A549 (cell line): ENCODE results near the gene TSGA10. TPM values are rescaled to one million over a fixed set of nuclear protein-coding genes. Genes with fewer than 3 reads are reported as not detected.
"Not testable (repeated sequence)": the region's sequence is repeated elsewhere in the genome, so short reads cannot be mapped to it uniquely, and the experiment has no call there.

ENCODE experiments used
- ATAC-seq, 2 experiments: fragments of 200-7000 bp in 1 of 2; fragments of >200 bp in 1 of 2; cut with Nextera tagmentation in 1 of 2; cut with Tn5 transposase in 1 of 2; 3 replicates each; pipeline versions ENCODE4 v1.8.0 to v1.9.1; 2018 to 2020; ENCODE audit warnings: mild to moderate bottlenecking in 1 of 2, moderate library complexity in 1 of 2
- CTCF ChIA-PET: fragments of 300-600 bp; sonication (Branson Sonifier 250); formaldehyde crosslinking; extraction: SDS; loops from one replicate; lab custom pipeline; 2021; ENCODE audit warnings: antibody characterized with exemption, inconsistent platforms; lab: Yijun Ruan, JAX
- POLR2A ChIA-PET: fragments of 350-600 bp; formaldehyde crosslinking; extraction: SDS; loops from one replicate; lab custom pipeline; 2021; ENCODE audit warnings: antibody characterized with exemption, inconsistent platforms; lab: Yijun Ruan, JAX
- DNase-seq, 2 experiments: peaks; one replicate each; pipeline versions ENCODE4 v3.0.0 to v3.0.0-alpha.2; 2011 to 2016; ENCODE audit warnings: low read depth in 1 of 2, low spot score in 1 of 2
- FAIRE-seq: peaks from 2 replicates; lab custom pipeline; 2011; peaks lifted over from hg19 to GRCh38; lab: Jason Lieb, UNC
- H3K27ac ChIP-seq, 2 experiments: fragments of >200 bp; sonication (Bioruptor Twin); formaldehyde crosslinking; 3 replicates each; pipeline ENCODE4 v1.5.1; 2016 to 2017
- H3K4me1 ChIP-seq: fragments of >200 bp; sonication (Bioruptor Twin); formaldehyde crosslinking; 3 replicates; pipeline ENCODE4 v1.6.1; 2016
- H3K4me2 ChIP-seq: fragments of >200 bp; sonication (Bioruptor Twin); formaldehyde crosslinking; 3 replicates; pipeline ENCODE4 v1.6.1; 2016
- H3K4me3 ChIP-seq: fragments of >200 bp; sonication (Bioruptor Twin); formaldehyde crosslinking; 3 replicates; pipeline ENCODE4 v1.5.1; 2016
- H3K9me3 ChIP-seq: fragments of >200 bp; sonication (Bioruptor Twin); formaldehyde crosslinking; 3 replicates; pipeline ENCODE4 v1.6.1; 2016
- ATOH8 ChIP-seq: fragments of 250-450 bp; sonication (Bioruptor Pico); IDR thresholded peaks from 2 replicates; pipeline ENCODE4 v1.5.0; 2020; ENCODE audit warnings: low read depth, mild to moderate bottlenecking, moderate library complexity
- BCL3 ChIP-seq: fragments of >200 bp; sonication (Bioruptor Twin); formaldehyde crosslinking; IDR thresholded peaks from 3 replicates; pipeline ENCODE4 v1.6.1; 2016
- CEBPB ChIP-seq, 2 experiments: fragments of >200 bp in 1 of 2; sonication (Bioruptor Twin) in 1 of 2; formaldehyde crosslinking in 1 of 2; IDR thresholded peaks; 2 replicates each; pipeline ENCODE4 v1.6.1; 2012 to 2016
- CTCF ChIP-seq: fragments of >200 bp; sonication (Bioruptor Twin); formaldehyde crosslinking; IDR thresholded peaks from 3 replicates; pipeline ENCODE4 v1.5.1; 2016
- EHMT2 ChIP-seq: fragments of 200-600 bp; sonication (generic); IDR thresholded peaks from 2 replicates; pipeline ENCODE4 v1.6.1; 2016; ENCODE audit warnings: antibody characterized with exemption, low read depth, mild to moderate bottlenecking, moderate library complexity
- EP300 ChIP-seq, 2 experiments: fragments of >200 bp; sonication (Bioruptor Twin); formaldehyde crosslinking; IDR thresholded peaks; 2 replicates in 1 of 2; 3 replicates in 1 of 2; pipeline ENCODE4 v1.6.1; 2016 to 2017
- FOSL2 ChIP-seq, 2 experiments: fragments of 450-650 bp in 1 of 2; fragments of >200 bp in 1 of 2; sonication (Bioruptor Twin) in 1 of 2; formaldehyde crosslinking; IDR thresholded peaks; 2 replicates each; pipeline versions ENCODE4 v1.5.0 to v1.6.1; 2016 to 2020; ENCODE audit warnings: mild to moderate bottlenecking in 1 of 2, moderate library complexity in 1 of 2
- GATA3 ChIP-seq: IDR thresholded peaks from 2 replicates; pipeline ENCODE4 v1.6.1; 2012; ENCODE audit warnings: borderline replicate concordance
- HMGXB4 ChIP-seq: fragments of 250-450 bp; sonication (Bioruptor Pico); IDR thresholded peaks from 2 replicates; pipeline ENCODE4 v1.5.0; 2021; ENCODE audit warnings: mild to moderate bottlenecking, moderate library complexity, borderline replicate concordance
- HOXA7 ChIP-seq: fragments of 250-450 bp; sonication (Bioruptor Pico); IDR thresholded peaks from 2 replicates; pipeline ENCODE4 v1.5.0; 2020; ENCODE audit warnings: mild to moderate bottlenecking, moderate library complexity
- KDM1A ChIP-seq: fragments of 200-600 bp; sonication (generic); IDR thresholded peaks from 2 replicates; pipeline ENCODE4 v1.6.1; 2016; ENCODE audit warnings: low read depth, mild to moderate bottlenecking
- MAFK ChIP-seq: fragments of 450-650 bp; IDR thresholded peaks from 2 replicates; pipeline ENCODE4 v1.6.1; 2014; ENCODE audit not compliant: partially characterized antibody
- MAZ ChIP-seq: fragments of 150-350 bp; IDR thresholded peaks from 2 replicates; pipeline ENCODE4 v1.6.1; 2014; ENCODE audit warnings: antibody characterized with exemption, low read depth, low read length, borderline replicate concordance
- NFE2L2 ChIP-seq: fragments of 150-350 bp; conservative IDR thresholded peaks from 2 replicates; pipeline ENCODE4 v1.6.1; 2014; ENCODE audit warnings: low read length
- NPAS2 ChIP-seq: fragments of 250-450 bp; sonication (Bioruptor Pico); IDR thresholded peaks from 2 replicates; pipeline ENCODE4 v1.8.0; 2022; ENCODE audit warnings: mild to moderate bottlenecking, moderate library complexity, borderline replicate concordance
- NR3C1 ChIP-seq: fragments of >200 bp; sonication (Bioruptor Twin); formaldehyde crosslinking; IDR thresholded peaks from 3 replicates; pipeline ENCODE4 v1.6.1; 2017
- RAD21 ChIP-seq, 2 experiments: fragments of >200 bp in 1 of 2; sonication (Bioruptor Twin) in 1 of 2; formaldehyde crosslinking in 1 of 2; IDR thresholded peaks in 1 of 2; conservative IDR thresholded peaks in 1 of 2; 2 replicates in 1 of 2; 3 replicates in 1 of 2; pipeline ENCODE4 v1.6.1; 2012 to 2018; ENCODE audit warnings: inconsistent platforms in 1 of 2
- RCOR1 ChIP-seq: fragments of 150-350 bp; IDR thresholded peaks from 2 replicates; pipeline ENCODE4 v1.6.1; 2014; ENCODE audit warnings: antibody characterized with exemption, low read length, low read depth
- SMC3 ChIP-seq: fragments of >200 bp; sonication (Bioruptor Twin); formaldehyde crosslinking; IDR thresholded peaks from 3 replicates; pipeline ENCODE4 v1.6.1; 2018; ENCODE audit warnings: inconsistent platforms
- TFCP2L1 ChIP-seq: fragments of 250-450 bp; sonication (Bioruptor Pico); IDR thresholded peaks from 2 replicates; pipeline ENCODE4 v1.5.0; 2021; ENCODE audit warnings: mild to moderate bottlenecking
- ZNF302 ChIP-seq: fragments of 250-450 bp; sonication (Bioruptor Pico); IDR thresholded peaks from 2 replicates; pipeline ENCODE4 v1.9.0; 2021; ENCODE audit warnings: inconsistent platforms, mild to moderate bottlenecking, moderate library complexity
- WGBS: methylation state at CpG from one replicate; pipeline ENCODE4 v1.1.6; 2017; ENCODE audit errors: missing lambda C conversion rate; 5-methylcytosine and 5-hydroxymethylcytosine counted together
- polyA plus RNA-seq, 4 experiments: library from polyadenylated mRNA; depleted of rRNA in 3 of 4; stranded (reverse); fragments of >200 nt; fragmentation: RNase III in 1 of 4; extraction: RNeasy Plus Mini Kit Qiagen cat#74134 plus additional on column Dnase treatment in 1 of 4; gene quantifications; 2 replicates in 3 of 4; 3 replicates in 1 of 4; pipeline ENCODE4 v1.2.3, GENCODE V29; 2011 to 2017

The TSGA10 gene
- polyA plus RNA-seq, 2 of the 4 experiments (the other 2 are of a cell fraction) = 4.2 to 4.3 TPM

- DNase-seq (no peak), FAIRE-seq (no peak), ATAC-seq (no peak)
- Histone ChIP-seq H3K9me3 (no peaks in the 10 kb centered on the region), H3K4me3 (no peak overlapping the region), H3K27ac (no peak overlapping the region), H3K4me2 (no peak overlapping the region), H3K4me1 (peaks cover 9% of the 10 kb centered on the region)
- ChIA-PET CTCF (interaction anchor here (1.1 to 4.6 kb wide), 4 partner anchors 410 to 423 kb away, joined by 5 to 40 read pairs (median 8); no protein-coding TSS in a partner anchor), POLR2A (no interaction called here)
- TF ChIP-seq MAZ (no peak), RCOR1 (no peak), ATOH8 (CRISPR knock-in tag) (no peak), KDM1A (no peak), BCL3 (no peak)
- WGBS = 37% methylated on average over 3 of the region's 3 CpGs
Observed at GRCh38 chr2:99067871-99068625, 86.7 kb downstream of the TSGA10 start.

GRCh38 chr2:99066075-99066958, 88.4 kb downstream of the TSGA10 start:
- POLR2A ChIA-PET = interaction anchor here (0.6 kb wide), 1 partner anchor 75 kb away, joined by 3 read pairs; no protein-coding TSS in a partner anchor

GRCh38 chr2:99049187-99049586, 105.6 kb downstream of the TSGA10 start:
- CTCF ChIA-PET, POLR2A ChIA-PET: not testable (repeated sequence)

More at GRCh38 chr2:99066075-99066958, 88.4 kb downstream of the TSGA10 start:
- DNase-seq (peak; percentile 13 to 60), ATAC-seq (peak; percentile 98 to 99), FAIRE-seq (peak; percentile 32)
- H3K27ac ChIP-seq = no peak overlapping the region
- H3K4me1 ChIP-seq = no peaks in the 10 kb centered on the region
- no peak overlapping the region; the same call in 2 of the 3 replicates for H3K4me2 ChIP-seq
- TF ChIP-seq MAFK (no peak), FOSL2 (IDR thresholded peaks at IDR 0.05) (no peak), FOSL2 (CRISPR knock-in tag; IDR thresholded peaks at IDR 0.05) (no peak), EHMT2 (no peak), TFCP2L1 (CRISPR knock-in tag) (no peak), NR3C1 (no peak), ZNF302 (CRISPR knock-in tag) (no peak), EP300 (IDR thresholded peaks at IDR 0.05) (no peak), CEBPB (IDR thresholded peaks at IDR 0.05) (no peak), RAD21 (conservative IDR thresholded peaks at IDR 0.05 in 1 of 2, IDR thresholded peaks at IDR 0.05 in 1 of 2) (peak; percentile 77 to 78), SMC3 (peak; percentile 79), CTCF (peak; percentile 70), NPAS2 (CRISPR knock-in tag) (no peak), HMGXB4 (CRISPR knock-in tag) (no peak), HOXA7 (CRISPR knock-in tag) (no peak), NFE2L2 (no peak), GATA3 (peak; percentile 26; the same call in 1 of the 2 replicates)
- CTCF ChIA-PET = interaction anchor here (0.6 to 4.6 kb wide), 13 partner anchors 11 to 432 kb away, joined by 3 to 40 read pairs (median 4); partner anchors contain the start of gene CRACDL
- no peaks in the 10 kb centered on the region for H3K9me3 ChIP-seq
- 38% methylated on average over 3 of the region's 3 CpGs for WGBS
- no peak overlapping the region for H3K4me3 ChIP-seq

GRCh38 chr2:99040736-99041300, 113.9 kb downstream of the TSGA10 start:
- 21% methylated on average over 2 of the region's 2 CpGs for WGBS
- peak overlapping the region; percentile 11 to 23; a peak in 1 of 6 replicates for H3K27ac ChIP-seq
- ATAC-seq, DNase-seq, H3K4me2 ChIP-seq, H3K9me3 ChIP-seq, FAIRE-seq, H3K4me1 ChIP-seq, CTCF ChIA-PET, POLR2A ChIA-PET, H3K4me3 ChIP-seq: not testable (repeated sequence)

More at GRCh38 chr2:99049187-99049586, 105.6 kb downstream of the TSGA10 start:
- not testable (repeated sequence) for ATAC-seq, H3K27ac ChIP-seq, H3K4me2 ChIP-seq, H3K9me3 ChIP-seq, H3K4me1 ChIP-seq, H3K4me3 ChIP-seq, DNase-seq, FAIRE-seq
- WGBS = 57% methylated on average over 6 of the region's 6 CpGs
